Measurements from ENCODE around the gene FRMD3. TPM values are rescaled to one million over a fixed set of nuclear protein-coding genes. Genes with fewer than 3 reads are reported as not detected.

Gene FRMD3
- total RNA-seq, 1 experiment from 2014 or later, result 0.55 TPM

GRCh38 chr9:83396342-83396741, 141.9 kb downstream of the FRMD3 start:
- Histone ChIP-seq H3K23ac (ENCODE audit: insufficient read length, low read depth, low read length) (no peak overlapping the region), H3K4me2 (ENCODE audit: insufficient read depth, insufficient read length, low read length) (no peak overlapping the region), H3K4ac (ENCODE audit: low read depth, low read length) (no peak overlapping the region), H3K9me3 (ENCODE audit: control insufficient read depth, low read depth, low read length) (no peaks in the 10 kb centered on the region), H2BK120ac (ENCODE audit: low read depth, low read length, poor library complexity, severe bottlenecking) (no peak overlapping the region), H2BK12ac (ENCODE audit: insufficient read length, low read depth, low read length) (no peak overlapping the region), H4K20me1 (ENCODE audit: control insufficient read depth, insufficient read depth, insufficient read length) (no peaks in the 10 kb centered on the region), H3K18ac (ENCODE audit: insufficient read length, low read depth, low read length) (no peak overlapping the region), H3K9ac (ENCODE audit: extremely low read depth, insufficient read length, low read length) (no peak overlapping the region), H3K79me1 (ENCODE audit: insufficient read depth, low read depth, low read length, poor library complexity, severe bottlenecking) (no peaks in the 10 kb centered on the region), H3K23me2 (ENCODE audit: insufficient read length, low read depth, low read length, poor library complexity, severe bottlenecking) (no peaks in the 10 kb centered on the region), H2AFZ (ENCODE audit: low read length) (no peak overlapping the region), H3K79me2 (ENCODE audit: insufficient read depth, low read length) (no peaks in the 10 kb centered on the region), H4K91ac (ENCODE audit: insufficient read length, low read depth, low read length) (no peak overlapping the region), H3K56ac (ENCODE audit: insufficient read length, low read depth, low read length) (no peak overlapping the region), H2BK20ac (ENCODE audit: low read depth, low read length, poor library complexity, severe bottlenecking) (no peak overlapping the region), H3T11ph (ENCODE audit: low read length) (no peak overlapping the region), H2AK5ac (ENCODE audit: insufficient read length, low read length) (no peak overlapping the region), H3K14ac (ENCODE audit: insufficient read depth, low read length) (no peak overlapping the region), H2BK5ac (ENCODE audit: insufficient read length, low read length) (no peak overlapping the region), H3K4me1 (ENCODE audit: insufficient read depth, low read length) (no peaks in the 10 kb centered on the region), H4K8ac (replicated peaks; ENCODE audit: insufficient read length, low read depth, low read length) (no peak overlapping the region), H3K27me3 (ENCODE audit: insufficient read depth, low read length) (no peaks in the 10 kb centered on the region), H4K5ac (ENCODE audit: insufficient read length, low read depth, low read length) (no peak overlapping the region), H2BK15ac (ENCODE audit: low read depth, low read length) (no peak overlapping the region), H3K27ac (ENCODE audit: insufficient read length, low read depth, low read length) (no peak overlapping the region)
- Mint-ChIP-seq H3K36me3 (ENCODE audit: insufficient read depth in 1 of 3, low read depth in 3 of 3) (peaks cover 0 to 6% (median 5%) of the 10 kb centered on the region in 3 experiments; a peak in 4 of 7 replicates), H3K9me3 (peaks cover 0 to 7% of the 10 kb centered on the region in 2 experiments; a peak in 4 of 5 replicates), H3K27me3 (ENCODE audit: low read depth) (peaks cover 2% of the 10 kb centered on the region; the same call in 1 of the 2 replicates), H3K4me3 (no peak overlapping the region), H3K4me1 (no peaks in the 10 kb centered on the region), H3K27ac (no peak overlapping the region)
- DNase-seq, result no peak
- TF ChIP-seq CTCF (conservative IDR thresholded peaks at IDR 0.05), result no peak
- WGBS (ENCODE audit: extremely low coverage, insufficient read length, low lambda C conversion rate), result no CpG with 5 or more reads among the region's 6 CpGs

Measured in H9 (cell line).